8988T (cell line): ENCODE measurements around the gene C1S.
"Not testable (repeated sequence)": the region's sequence is repeated elsewhere in the genome, so short reads cannot be mapped to it uniquely, and the experiment has no call there.

Experiments used
- DNase-seq: peaks from one replicate; pipeline ENCODE4 v3.0.0; 2011

C1S gene

DNA sequence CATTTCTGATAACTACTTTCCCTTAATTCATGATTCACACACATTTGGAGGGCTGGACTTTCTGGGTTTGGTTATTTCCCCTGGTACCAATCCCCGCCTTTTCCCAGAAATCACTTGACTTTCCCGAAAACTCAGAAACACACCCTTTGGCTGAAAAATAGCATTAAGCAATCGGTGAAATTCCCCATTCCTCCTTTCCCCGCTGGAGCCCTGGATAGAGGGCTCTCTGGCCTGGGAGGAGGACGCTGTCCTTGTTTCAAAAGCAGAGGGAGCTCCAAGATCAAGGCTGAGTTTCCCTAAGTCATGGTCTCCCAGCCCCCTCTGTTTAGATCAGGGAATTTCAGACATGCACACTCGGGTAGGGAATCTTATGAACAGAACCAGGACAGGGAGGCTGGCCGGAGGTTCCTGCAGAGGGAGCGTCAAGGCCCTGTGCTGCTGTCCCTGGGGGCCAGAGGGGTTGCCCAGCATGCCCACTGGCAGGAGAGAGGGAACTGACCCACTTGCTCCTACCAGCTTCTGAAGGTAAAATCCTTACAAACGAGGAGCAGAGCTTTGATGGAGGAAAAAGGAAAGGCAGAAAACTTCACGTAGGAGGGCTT, at the start of gene C1S:
C1S (plus strand) TSS at position 366 of the 602 bp plus-strand sequence. CDS start 1,195 bp downstream, outside the sequence.
- peak; percentile 32 for DNase-seq

DNA sequence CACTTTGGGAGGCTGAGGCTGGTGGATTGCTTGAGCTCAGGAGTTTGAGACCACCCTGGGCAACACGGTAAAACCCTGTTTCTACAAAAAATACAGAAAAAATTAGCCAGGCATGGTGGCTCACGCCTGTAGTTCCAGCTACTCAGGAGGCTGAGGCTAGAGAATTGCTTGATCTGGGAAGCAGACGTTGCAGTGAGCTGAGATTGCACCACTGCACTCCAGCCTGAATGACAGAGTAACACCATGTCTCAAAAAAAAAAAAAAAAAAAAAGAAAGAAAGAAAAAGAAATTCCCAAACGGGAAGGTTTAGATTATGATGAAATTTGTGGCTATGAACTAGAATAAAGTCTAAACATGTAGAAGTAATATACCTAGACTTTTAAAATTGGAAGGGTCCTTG, 49.1 kb upstream of the C1S start:
- not testable (repeated sequence) for DNase-seq

DNA sequence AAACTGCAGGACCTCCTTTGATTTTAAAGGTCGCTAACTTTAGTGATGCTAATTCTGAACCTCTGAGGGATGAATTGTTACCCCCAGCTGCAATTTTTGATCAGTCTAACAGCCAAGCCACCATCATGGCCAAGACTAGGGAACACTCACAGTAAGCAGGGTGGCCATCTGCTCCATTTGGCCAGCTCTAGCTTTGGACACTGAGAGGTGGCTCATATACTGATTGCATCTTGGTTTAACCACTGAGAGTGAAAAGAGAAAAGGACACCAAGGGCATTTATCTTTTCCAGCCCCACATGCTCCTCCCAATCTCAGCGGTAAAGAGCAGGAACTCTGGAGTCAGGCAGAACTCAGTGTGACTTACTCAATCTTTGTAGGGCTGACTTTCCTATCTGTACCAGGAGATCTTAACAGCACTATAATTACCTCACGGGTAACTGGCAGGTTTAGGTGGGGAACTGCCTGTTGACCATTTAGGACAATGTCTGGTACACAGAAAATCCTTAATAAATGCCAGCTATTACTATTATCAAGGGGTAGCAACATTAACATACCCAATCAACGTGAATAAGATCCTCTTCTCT, 48.4 kb upstream of the C1S start:
- DNase-seq = no peak

DNA sequence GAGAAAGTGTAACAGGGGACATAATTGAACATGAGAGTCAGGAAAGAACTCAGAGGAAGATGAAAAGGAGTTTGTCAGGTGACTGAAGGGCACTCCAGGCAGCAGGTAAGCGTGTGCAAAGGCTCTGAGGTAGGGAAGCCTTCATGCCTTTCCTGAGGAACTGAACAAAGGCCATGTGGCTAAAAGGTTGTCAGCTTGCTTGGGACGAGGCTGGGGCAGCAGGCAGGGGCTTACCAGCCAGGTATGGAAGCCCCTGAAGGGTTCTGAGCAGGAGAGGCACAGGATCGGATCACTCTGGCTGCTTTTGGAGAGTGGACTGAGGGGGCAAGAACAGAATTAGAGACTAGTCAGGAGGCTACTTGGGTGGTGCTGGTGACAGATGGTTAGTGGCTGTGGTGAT, 47.4 kb upstream of the C1S start:
- DNase-seq = no peak

DNA sequence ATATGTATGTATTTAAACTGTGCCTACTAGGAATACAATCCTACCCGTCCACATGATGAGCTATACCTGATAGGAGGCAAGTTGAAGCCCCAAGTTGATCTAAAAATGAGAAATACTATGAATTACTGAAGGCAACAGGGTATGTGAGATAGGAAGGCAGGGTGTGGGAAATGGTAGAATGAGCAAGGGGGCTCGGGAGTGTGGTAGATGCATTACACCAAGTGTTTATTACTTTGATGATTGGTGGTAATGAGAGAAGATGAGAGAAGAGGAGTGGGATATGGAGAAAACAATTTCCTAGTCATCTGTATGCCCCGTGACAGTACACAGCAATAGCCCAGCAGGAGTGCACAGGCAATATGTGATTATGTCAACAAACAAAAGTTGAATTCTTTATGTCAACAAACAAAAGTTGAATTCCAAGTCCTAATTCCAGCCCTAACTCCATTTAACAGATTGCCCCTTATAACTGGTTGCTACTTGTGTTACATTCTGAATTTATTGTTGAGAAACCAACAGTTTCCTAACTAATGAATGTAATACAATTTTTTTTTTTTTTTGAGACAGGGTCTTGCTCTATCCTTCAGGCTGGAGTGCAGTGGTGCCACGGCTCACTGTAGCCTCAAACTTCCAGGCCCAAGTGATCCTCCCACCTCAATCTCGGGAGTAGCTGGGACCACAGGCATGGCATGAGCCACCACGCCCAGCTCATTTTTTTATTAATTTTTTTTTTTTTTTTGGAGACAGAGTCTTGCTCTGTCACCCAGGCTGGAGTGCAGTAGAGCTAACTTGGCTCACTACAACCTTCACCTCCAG, 44.8 kb upstream of the C1S start:
- DNase-seq = no peak

DNA sequence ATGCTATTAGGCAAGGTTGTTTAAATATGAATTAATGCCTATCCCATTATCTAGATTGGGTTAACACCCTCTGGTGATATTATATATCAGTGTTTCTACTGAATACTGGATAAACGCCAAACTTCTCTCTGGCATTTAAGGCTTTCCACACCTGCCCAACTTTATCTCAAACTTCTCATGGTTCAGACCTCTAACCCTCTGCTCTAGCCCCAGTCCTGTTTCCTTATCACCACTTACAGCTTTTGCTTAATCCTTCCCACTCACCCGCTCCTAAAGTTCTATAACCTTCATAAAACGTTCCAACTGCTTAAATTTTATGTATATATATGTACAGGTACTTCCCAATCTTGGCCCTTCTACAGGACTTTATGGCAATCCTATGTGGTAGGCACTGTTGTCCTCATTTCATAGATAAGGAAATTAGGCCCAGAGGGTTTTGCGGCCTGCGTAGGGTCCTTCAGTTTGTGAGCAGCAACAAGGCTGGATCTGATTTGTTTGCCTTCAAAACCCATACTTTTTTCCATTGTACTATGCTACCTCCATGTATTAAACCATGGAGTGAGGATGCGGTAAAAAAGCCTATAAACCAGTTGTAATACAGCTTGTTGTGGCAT, 43.5 kb upstream of the C1S start:
- DNase-seq = no peak

DNA sequence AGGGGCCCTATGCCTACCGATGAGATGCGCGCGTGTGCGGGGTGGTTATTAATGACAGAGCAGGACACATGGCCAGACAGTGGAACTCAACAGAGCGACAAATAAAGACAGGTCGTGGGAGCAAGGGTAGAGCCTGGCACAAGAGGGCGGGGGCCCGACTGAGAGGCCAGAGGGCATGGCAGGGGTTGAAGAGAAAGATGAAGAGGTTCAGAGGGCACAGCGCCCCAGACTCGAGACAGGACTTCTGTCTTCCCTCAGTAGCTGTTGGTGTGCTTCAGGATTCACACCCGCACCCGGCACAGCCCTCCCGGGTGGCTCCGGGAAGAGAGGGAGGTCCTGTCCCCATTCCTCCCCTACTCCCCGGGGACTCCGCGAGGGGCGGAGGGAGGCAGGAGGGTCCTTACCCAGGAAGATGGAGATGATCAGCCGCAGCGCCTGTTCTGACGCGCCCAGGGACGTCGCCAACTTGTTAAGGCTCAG, 42.6 kb upstream of the C1S start:
- peak; percentile 32 for DNase-seq

DNA sequence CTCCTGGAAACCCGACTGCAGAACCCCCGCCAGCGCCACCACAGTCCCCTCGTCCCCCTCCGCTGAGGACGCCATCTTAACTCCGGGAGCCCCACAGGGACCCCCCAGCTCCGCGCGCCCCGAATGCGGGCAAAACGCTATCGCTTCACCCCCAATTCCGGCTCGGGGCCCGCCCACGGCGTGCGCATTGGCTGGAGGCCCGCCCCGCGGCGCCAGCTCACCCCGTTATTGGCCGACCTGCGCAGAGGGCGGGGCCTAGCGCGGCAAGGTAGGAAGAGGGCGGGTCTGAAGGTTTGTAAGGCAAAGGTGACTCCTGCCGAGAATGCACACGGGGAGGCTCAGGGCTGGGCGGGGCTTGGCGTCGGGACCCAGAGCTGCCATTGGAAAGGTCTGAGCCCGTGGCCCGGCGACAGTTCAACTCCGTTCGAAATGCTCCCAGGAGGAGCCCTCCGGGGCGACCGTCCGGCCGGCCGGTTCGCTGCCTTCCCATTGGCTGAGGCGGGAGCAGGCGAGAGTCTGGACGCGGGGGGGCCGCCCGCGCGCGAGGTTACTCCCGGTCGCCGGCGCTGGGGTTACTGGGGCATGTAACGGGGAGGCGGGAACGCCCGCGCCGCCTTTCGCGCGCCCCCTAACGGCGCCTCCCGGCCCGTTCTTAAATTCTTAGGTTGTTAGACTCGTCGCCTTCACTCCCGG, 42.0 kb upstream of the C1S start, which contains the start of gene LPCAT3:
LPCAT3 (minus strand) TSS at position 127 of the 693 bp plus-strand sequence; CDS start at position 75, 52 bp downstream.
- peak; percentile 75 for DNase-seq

DNA sequence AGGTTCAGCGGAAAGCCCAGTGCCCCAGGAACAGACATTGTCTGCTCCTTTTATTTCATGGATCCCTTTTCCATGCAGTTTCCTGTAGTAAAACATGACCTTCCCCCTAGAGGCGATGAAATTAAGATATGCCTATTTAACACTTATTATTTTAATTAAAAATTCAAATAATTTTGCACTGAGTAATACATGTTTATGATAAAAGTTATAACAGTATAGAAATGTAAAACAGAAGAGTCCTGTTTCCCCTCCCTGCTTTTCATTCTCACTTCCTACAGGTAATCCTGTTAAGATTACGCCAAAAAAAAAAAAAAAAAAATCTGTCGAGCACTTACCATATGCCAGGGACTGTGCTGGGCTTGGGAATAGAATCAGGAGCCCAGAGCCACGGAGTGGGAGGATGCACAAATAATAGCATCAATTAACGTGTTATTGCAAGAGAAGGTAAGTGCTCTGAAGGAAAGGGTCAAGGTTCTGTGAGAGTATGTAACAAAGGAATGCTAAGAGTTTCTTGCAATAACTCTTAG, 41.4 kb upstream of the C1S start:
- DNase-seq = no peak

DNA sequence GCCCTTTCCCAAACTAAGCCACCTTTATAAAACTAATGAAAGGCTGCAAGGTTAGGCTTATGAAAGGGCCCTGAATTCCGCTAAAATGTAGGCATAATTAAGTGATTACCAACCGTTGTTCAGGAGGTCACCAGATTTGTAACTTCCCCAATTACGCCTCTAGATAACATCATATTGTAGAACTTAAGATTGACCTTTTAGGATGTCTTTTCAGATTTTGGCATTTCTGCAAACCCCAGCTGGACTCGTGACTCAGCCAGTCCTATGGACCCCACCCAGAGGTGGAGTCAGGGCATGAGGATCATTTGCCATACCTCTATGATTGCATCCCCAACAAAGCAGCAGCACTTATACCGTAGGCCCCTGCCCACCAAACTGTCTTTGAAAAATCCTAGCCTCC, 38.6 kb upstream of the C1S start:
- DNase-seq = no peak

DNA sequence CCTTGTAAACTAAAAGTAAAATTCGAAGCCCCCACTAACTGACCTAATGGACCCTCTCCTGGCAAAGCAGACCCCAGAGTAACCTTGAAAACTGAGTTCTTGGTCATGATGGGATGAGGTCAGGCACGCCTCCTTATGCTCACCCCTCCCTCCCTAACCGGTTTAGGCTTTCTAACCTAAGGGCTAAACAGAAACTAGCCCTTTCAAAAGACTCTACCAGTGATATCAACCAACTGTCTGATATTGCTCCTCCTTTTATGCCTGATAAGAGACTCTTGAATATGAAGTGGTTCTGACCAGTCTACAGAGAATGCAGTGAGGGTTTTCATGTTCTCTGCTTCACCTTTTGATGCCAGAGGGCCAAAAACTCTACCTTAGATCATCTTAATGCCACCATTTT, 37.4 kb upstream of the C1S start:
- no peak for DNase-seq

DNA sequence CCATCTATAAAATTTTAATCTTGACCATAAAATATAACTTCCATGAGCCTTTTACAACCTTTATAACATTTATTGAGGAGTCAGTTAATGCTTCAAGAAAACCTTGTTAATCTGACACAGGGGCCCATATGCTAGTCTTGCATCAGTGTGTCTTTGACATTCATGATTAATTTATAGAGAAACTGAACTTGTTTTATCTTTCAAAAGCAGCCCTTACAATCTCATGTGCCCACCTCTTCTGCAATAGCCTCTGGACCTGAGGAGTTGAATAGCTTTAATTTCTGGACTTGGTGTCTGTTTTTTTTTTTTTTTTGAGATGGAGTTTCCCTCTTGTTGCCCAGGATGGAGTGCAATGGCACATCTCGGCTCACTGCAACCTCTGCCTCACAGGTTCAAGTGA, 33.7 kb upstream of the C1S start:
- DNase-seq = no peak

DNA sequence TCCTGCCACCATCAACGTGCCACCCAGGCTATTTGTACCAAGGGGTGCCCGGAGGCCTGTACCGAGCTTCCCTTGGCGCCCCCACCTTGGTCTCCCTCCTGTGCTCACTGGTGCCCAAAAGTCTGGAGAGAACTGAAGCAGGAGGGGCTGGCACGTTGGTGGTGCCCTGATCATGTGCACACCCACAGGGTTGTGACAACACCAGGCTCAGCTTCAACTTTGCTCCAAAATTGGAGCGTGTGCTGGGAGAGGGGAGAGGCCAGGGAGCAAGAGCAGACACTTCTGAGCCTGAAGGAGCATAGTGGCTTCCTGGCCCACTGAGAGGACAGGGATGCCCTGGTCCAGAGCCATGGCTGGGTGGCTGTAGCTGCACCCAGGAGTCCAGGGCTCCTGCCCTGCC, 29.2 kb upstream of the C1S start:
- no peak for DNase-seq

DNA sequence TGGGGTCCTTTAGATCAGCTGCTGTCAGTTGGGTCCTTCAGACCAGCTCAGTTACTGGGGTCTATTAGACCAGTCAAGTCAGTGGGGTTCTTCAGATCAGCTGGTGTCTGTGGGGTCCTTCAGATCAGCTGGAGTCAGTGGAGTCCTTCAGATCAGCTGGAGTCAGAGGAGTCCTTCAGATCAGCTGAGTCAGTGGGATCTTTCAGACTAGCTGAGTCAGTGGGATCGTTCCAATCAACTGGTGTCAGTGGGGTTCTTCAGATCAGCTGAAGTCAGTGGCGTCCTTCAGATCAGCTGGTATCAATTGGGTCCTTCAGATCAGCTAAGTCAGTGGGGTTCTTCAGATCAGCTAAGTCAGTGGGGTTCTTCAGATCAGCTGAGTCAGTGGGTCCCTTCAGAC, 27.5 kb upstream of the C1S start:
- DNase-seq = no peak

DNA sequence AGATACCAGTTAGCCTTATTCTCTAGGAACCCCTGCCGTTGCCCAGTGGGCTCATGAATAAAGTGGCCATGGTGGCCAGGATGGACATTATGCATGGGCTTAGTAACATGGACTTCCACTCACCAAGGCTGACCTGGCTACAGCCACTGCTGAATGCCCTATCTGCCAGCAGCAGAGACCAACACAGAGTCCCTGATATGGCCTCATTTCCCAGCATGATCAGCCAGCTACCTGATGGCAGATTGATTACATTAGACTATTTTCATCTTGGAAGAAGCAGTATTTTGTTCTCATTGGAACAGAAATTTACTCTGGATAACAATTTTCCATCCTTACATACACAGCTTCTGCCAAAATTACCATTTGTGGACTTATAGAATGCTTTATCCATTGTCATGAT, 26.1 kb upstream of the C1S start:
- DNase-seq = no peak

DNA sequence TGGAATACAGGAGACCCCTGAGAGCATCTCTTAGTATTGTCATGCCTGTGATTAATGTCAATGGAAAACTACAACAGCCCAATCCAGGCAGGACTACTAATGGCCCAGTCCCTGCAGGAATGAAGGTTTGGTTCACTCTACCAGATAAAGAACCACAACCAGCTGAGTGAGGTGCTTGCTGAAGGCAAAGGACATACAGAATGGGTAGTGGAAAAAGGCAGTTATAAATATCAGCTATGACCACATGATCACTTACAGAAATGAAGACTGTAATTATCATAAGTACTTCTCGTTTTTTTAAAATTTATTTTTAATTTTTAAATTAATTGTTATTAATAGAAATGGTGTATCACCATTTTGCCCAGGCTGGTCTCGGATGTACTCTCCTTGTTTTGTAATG, 25.1 kb upstream of the C1S start:
- no peak for DNase-seq

DNA sequence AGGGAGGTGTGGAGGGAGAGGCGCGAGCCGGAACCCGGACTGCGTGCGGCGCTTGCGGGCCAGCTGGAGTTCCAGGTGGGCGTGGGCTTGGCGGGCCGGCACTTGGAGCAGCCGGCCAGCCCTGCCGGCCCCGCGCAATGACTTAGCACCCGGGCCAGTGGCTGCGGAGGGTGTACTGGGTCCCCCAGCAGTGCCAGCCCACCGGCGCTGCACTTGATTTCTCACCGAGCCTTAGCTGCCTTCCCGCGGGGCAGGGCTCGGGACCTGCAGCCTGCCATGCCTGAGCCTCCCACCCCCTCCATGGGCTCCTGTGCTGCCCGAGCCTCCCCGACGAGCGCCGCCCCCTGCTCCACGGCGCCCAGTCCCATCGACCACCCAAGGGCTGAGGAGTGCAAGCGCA, 23.1 kb upstream of the C1S start:
- DNase-seq = not testable (repeated sequence)

DNA sequence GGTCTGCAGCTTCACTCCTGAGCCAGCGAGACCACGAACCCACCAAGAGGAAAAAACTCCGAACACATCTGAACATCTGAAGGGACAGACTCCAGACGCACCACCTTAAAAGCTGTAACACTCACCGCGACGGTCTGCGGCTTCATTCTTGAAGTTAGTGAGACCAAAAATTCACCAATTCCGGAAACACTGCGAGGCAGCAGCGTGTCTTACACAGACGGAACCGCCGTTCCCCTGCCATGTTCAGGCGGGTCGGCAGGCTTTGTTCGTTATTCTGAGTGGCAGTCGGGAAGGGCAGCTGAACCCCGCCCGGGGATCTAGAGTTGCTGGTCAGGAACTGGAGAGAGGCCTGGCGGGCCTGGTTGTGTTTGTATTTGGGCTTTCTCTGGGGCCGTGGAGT, 21.9 kb upstream of the C1S start:
- DNase-seq = no peak

DNA sequence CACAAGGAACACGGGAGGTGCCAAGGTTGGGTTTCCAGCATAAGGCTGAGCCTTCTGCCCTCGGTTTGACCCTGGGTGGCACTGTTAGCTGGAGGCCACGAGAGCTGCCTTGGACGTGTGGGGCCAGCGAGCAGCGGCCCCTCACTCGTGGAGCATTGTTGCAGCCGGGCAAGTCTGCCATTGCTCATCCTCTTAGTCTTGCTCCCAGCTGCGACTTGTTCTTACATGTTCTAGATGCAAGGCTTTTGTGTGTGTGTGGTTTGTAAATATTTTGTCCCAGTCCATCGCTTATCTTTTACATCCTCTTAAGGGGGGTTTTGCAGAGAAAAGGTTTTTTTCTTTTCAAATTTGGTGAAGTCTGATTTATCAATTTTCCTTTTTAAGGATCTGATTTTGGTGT, 21.1 kb upstream of the C1S start:
- no peak for DNase-seq

DNA sequence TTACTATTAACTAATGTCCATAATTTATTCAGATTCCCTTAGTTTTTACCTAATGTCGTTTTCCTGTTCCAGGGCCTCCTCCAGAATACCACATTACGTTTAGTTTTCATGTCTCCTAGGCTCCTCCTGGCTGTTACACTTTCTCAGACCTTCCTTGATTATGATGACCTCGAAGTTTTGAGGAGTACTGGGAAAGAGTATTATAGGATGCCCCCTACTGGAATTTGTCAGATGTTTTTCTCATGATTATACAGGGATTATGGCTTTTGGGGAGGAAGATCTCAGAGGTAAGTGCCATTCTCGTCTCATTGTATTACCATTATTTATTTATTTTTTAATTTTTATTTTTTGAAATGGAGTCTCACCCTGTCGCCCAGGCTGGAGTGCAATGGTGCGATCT, 17.7 kb upstream of the C1S start:
- no peak for DNase-seq

DNA sequence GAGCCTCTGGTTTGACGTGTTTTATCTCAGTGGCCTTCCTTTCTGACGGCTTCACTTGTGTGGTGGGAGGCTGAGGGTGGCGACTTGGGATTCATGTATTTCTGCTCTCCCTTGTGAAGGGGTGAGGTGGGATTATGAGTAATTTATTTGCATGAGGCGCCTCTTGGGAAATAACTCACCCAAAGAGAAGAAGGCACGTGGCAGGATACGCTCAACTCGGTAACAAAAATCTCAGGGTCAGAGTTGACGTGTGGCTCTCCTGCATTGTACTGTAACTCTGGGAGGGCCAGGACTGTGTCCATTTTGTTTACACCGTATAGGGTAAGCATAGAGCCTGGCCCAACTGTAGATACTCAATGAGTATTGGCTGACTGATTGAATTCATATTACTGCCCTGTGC, 14.6 kb upstream of the C1S start:
- DNase-seq = no peak

DNA sequence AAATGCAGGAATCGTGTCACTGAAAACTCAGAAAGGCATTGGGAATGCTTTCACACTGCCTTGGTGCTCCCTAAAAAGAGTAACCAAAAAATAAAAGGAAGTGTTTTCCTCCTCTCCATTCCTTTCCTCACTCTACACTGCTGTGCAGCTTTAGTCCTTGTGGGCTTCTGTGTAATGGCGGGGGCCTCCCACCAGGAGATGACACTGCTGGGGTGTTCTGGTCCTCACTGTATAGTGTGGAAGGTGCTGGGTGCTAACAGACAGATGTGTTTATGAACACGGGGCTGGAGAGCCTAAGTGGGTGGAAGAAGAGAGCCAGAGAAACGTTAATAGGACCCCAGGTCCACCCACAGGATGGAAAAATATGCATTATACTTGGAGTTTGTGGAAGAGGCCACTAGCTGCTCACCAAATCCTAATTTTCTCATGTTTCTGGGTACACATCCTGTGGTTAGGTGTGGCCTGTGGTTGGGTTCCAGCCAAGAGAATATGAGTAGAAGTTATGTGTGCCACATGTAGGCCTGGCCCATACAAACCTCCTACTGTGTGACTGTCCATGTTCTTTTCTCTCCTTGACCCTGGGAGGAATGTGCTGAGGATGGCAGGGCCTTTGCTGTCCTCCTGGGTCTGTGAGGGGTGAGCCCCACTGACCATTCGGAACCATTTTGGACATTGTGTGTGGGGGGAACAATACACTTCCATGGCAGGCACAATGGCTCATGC, 14.0 kb upstream of the C1S start:
- no peak for DNase-seq
